GM21423 (cell line): ENCODE data around the gene MND1.
"Not testable (repeated sequence)": the region's sequence is repeated elsewhere in the genome, so short reads cannot be mapped to it uniquely, and the experiment has no call there.

ENCODE experiments used
- ATAC-seq: cut with Tn5 transposase; IDR thresholded peaks from one replicate; pipeline ENCODE4 v1.9.1; 2021; ENCODE audit warnings: mild to moderate bottlenecking, moderate library complexity; ENCODE audit not compliant: unreplicated experiment

The MND1 gene

GRCh38 chr4:153433754-153434105, 89.2 kb downstream of the MND1 start:
- ATAC-seq: no peak

GRCh38 chr4:153434190-153434589, 89.7 kb downstream of the MND1 start:
- ATAC-seq: no peak

GRCh38 chr4:153438916-153439756, 94.6 kb downstream of the MND1 start:
- peak; percentile 71 for ATAC-seq

GRCh38 chr4:153439831-153440230, 95.3 kb downstream of the MND1 start:
- ATAC-seq: peak; percentile 4

- ATAC-seq: peak; percentile 29
These were observed 96.0 kb downstream of the MND1 start for GRCh38 chr4:153440475-153440874.

- no peak for ATAC-seq
These were observed 102.9 kb downstream of the MND1 start for GRCh38 chr4:153447175-153447905.

- ATAC-seq: no peak
These were observed 103.7 kb downstream of the MND1 start for GRCh38 chr4:153448003-153448731.

GRCh38 chr4:153449338-153449737, 104.8 kb downstream of the MND1 start:
- no peak for ATAC-seq

GRCh38 chr4:153450544-153450917, 106.0 kb downstream of the MND1 start:
- ATAC-seq: no peak

- not testable (repeated sequence) for ATAC-seq
These were observed 106.7 kb downstream of the MND1 start for GRCh38 chr4:153451145-153451544.

GRCh38 chr4:153451911-153452657, 107.6 kb downstream of the MND1 start:
- no peak for ATAC-seq

- ATAC-seq: no peak
These were observed 108.3 kb downstream of the MND1 start for GRCh38 chr4:153452658-153453378.

- ATAC-seq: no peak
These were observed 108.9 kb downstream of the MND1 start for GRCh38 chr4:153453402-153453801.

GRCh38 chr4:153458969-153459368, 114.5 kb downstream of the MND1 start:
- ATAC-seq: no peak

GRCh38 chr4:153461549-153461948, 117.1 kb downstream of the MND1 start:
- not testable (repeated sequence) for ATAC-seq

- no peak for ATAC-seq
These were observed 119.6 kb downstream of the MND1 start for GRCh38 chr4:153464068-153464467.
